GM23248 (cell line): ENCODE results near the gene CSNK1A1L.

Experiments
- EZH2 ChIP-seq: fragments of 200-600 bp; sonication (generic); IDR thresholded peaks from 2 replicates; pipeline ENCODE4 v1.6.1; 2018; ENCODE audit warnings: antibody characterized with exemption, mild to moderate bottlenecking; ENCODE audit not compliant: insufficient read depth, poor library complexity, severe bottlenecking
- EZH2phosphoT487 ChIP-seq: fragments of 200-600 bp; sonication (generic); IDR thresholded peaks from 2 replicates; pipeline ENCODE4 v1.6.1; 2018; ENCODE audit warnings: antibody characterized with exemption, moderate library complexity, mild to moderate bottlenecking, low read depth; ENCODE audit not compliant: insufficient read depth

GRCh38 chr13:37129866-37130265, 24.4 kb upstream of the CSNK1A1L start:
- TF ChIP-seq EZH2 (no peak), EZH2phosphoT487 (no peak)
